IgD-negative memory B cell (primary cell): ENCODE results near the gene OSBPL5. TPM values are rescaled to one million over a fixed set of nuclear protein-coding genes. Genes with fewer than 3 reads are reported as not detected.

ENCODE experiments used
- H3K27ac Mint-ChIP-seq, 3 donors: one replicate each; pipeline ENCODE4 v1.8.0; 2020 to 2022; ENCODE audit warnings: mild to moderate bottlenecking in 3 of 3, mixed read lengths in 3 of 3, moderate library complexity in 1 of 3
- H3K27me3 Mint-ChIP-seq: one replicate; pipeline ENCODE4 v1.8.0; 2021; ENCODE audit warnings: mixed read lengths
- H3K36me3 Mint-ChIP-seq: one replicate; pipeline ENCODE4 v1.8.0; 2020; ENCODE audit warnings: mild to moderate bottlenecking, mixed read lengths
- H3K4me1 Mint-ChIP-seq, 3 donors: one replicate each; pipeline ENCODE4 v1.8.0; 2020 to 2022; ENCODE audit warnings: mixed read lengths in 3 of 3, mild to moderate bottlenecking in 1 of 3
- H3K4me3 Mint-ChIP-seq, 4 donors: one replicate each; pipeline ENCODE4 v1.8.0; 2020 to 2022; ENCODE audit warnings: mild to moderate bottlenecking in 4 of 4, mixed read lengths in 4 of 4, moderate library complexity in 3 of 4
- H3K9me3 Mint-ChIP-seq, 3 donors: one replicate each; pipeline ENCODE4 v1.8.0; 2020 to 2021; ENCODE audit warnings: mixed read lengths in 3 of 3, mild to moderate bottlenecking in 1 of 3
- polyA plus RNA-seq: library from polyadenylated mRNA; unstranded; fragments of 300-500 nt; fragmentation: Illumina TruSeq; gene quantifications from one replicate; pipeline ENCODE4 v1.2.3, GENCODE V29; 2021

OSBPL5 gene
- polyA plus RNA-seq, 1 donor from 2014 or later, result 0.25 TPM

GRCh38 chr11:3201677-3202181 lies 36.6 kb upstream of the OSBPL5 start:
- Mint-ChIP-seq H3K27ac (no peak overlapping the region), H3K36me3 (no peaks in the 10 kb centered on the region), H3K4me1 (no peaks in the 10 kb centered on the region), H3K27me3 (peaks cover 8% of the 10 kb centered on the region), H3K4me3 (no peak overlapping the region), H3K9me3 (no peaks in the 10 kb centered on the region)

- Mint-ChIP-seq H3K4me3 (no peak overlapping the region), H3K9me3 (no peaks in the 10 kb centered on the region), H3K4me1 (no peaks in the 10 kb centered on the region), H3K27me3 (peaks cover 8% of the 10 kb centered on the region), H3K36me3 (no peaks in the 10 kb centered on the region), H3K27ac (no peak overlapping the region)
Measured at GRCh38 chr11:3201112-3201581, 36.0 kb upstream of the OSBPL5 start.

GRCh38 chr11:3200388-3201111 lies 35.4 kb upstream of the OSBPL5 start:
- Mint-ChIP-seq H3K27ac (no peak overlapping the region), H3K9me3 (no peaks in the 10 kb centered on the region), H3K27me3 (peaks cover 8% of the 10 kb centered on the region), H3K4me3 (no peak overlapping the region), H3K36me3 (no peaks in the 10 kb centered on the region), H3K4me1 (no peaks in the 10 kb centered on the region)

DNA sequence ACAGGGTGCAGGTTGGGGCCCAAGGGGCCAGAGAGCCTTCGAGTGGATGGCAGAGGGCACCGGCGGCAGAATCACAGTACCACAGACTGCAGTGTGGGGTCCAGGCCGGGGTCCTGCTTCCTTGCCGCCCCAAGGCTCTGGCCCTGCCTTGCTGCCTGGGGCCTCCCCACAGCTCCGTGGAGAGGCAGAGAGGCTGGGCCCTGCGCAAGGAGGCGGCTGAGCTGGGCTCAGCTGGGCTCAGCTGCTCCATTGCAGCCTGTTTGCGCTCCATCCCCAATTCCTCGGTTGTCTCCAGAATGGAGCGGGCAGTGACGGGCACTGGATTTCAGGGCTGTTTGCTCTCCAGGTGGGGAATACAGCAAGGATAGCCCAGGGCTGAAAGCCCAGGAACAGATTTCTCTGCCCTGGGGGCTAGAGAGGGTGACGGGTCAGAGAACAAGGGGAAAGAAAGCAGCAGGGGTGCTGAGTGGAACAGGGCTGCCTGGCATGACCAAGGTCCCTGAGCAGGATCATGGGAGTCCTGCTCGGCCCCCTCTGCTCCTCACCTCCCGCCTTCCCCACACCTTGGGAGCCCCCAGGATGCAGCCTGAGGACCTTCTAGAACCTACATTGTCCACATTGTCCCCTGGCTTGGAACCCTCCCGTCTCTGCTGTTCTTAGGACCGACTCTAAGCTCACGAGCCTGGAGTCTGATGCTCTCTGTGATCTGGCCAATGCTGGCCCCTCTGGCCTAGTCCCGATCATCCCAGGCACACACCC lies 34.6 kb upstream of the OSBPL5 start:
- no peaks in the 10 kb centered on the region for H3K36me3 Mint-ChIP-seq
- H3K9me3 Mint-ChIP-seq, result no peaks in the 10 kb centered on the region
- peaks cover 4% of the 10 kb centered on the region for H3K27me3 Mint-ChIP-seq
- no peak overlapping the region for H3K4me3 Mint-ChIP-seq
- no peaks in the 10 kb centered on the region for H3K4me1 Mint-ChIP-seq
- H3K27ac Mint-ChIP-seq, result no peak overlapping the region

- Mint-ChIP-seq H3K4me1 (no peaks in the 10 kb centered on the region), H3K27ac (no peak overlapping the region), H3K27me3 (peaks cover 2% of the 10 kb centered on the region), H3K36me3 (no peaks in the 10 kb centered on the region), H3K9me3 (no peaks in the 10 kb centered on the region), H3K4me3 (peak overlapping the region in 1 of 4 donors; percentile 8)
Measured at GRCh38 chr11:3198815-3199214, 33.7 kb upstream of the OSBPL5 start.

- no peaks in the 10 kb centered on the region for H3K4me1 Mint-ChIP-seq
- H3K4me3 Mint-ChIP-seq, result no peak overlapping the region
- no peak overlapping the region for H3K27ac Mint-ChIP-seq
- H3K36me3 Mint-ChIP-seq, result no peaks in the 10 kb centered on the region
- peaks cover 2% of the 10 kb centered on the region for H3K27me3 Mint-ChIP-seq
- H3K9me3 Mint-ChIP-seq, result no peaks in the 10 kb centered on the region
Measured at GRCh38 chr11:3197878-3198528, 32.9 kb upstream of the OSBPL5 start.

- Mint-ChIP-seq H3K9me3 (no peaks in the 10 kb centered on the region), H3K4me3 (no peak overlapping the region), H3K27ac (no peak overlapping the region), H3K27me3 (no peaks in the 10 kb centered on the region), H3K4me1 (no peaks in the 10 kb centered on the region), H3K36me3 (no peaks in the 10 kb centered on the region)
Measured at GRCh38 chr11:3197044-3197695, 32.1 kb upstream of the OSBPL5 start.

- Mint-ChIP-seq H3K4me3 (no peak overlapping the region), H3K36me3 (no peaks in the 10 kb centered on the region), H3K27me3 (no peaks in the 10 kb centered on the region), H3K9me3 (no peaks in the 10 kb centered on the region), H3K27ac (no peak overlapping the region), H3K4me1 (no peaks in the 10 kb centered on the region)
Measured at GRCh38 chr11:3196161-3197043, 31.3 kb upstream of the OSBPL5 start.

- Mint-ChIP-seq H3K27ac (no peak overlapping the region), H3K4me3 (no peak overlapping the region), H3K36me3 (no peaks in the 10 kb centered on the region), H3K4me1 (no peaks in the 10 kb centered on the region), H3K27me3 (no peaks in the 10 kb centered on the region), H3K9me3 (no peaks in the 10 kb centered on the region)
Measured at GRCh38 chr11:3195251-3196160, 30.4 kb upstream of the OSBPL5 start.

DNA sequence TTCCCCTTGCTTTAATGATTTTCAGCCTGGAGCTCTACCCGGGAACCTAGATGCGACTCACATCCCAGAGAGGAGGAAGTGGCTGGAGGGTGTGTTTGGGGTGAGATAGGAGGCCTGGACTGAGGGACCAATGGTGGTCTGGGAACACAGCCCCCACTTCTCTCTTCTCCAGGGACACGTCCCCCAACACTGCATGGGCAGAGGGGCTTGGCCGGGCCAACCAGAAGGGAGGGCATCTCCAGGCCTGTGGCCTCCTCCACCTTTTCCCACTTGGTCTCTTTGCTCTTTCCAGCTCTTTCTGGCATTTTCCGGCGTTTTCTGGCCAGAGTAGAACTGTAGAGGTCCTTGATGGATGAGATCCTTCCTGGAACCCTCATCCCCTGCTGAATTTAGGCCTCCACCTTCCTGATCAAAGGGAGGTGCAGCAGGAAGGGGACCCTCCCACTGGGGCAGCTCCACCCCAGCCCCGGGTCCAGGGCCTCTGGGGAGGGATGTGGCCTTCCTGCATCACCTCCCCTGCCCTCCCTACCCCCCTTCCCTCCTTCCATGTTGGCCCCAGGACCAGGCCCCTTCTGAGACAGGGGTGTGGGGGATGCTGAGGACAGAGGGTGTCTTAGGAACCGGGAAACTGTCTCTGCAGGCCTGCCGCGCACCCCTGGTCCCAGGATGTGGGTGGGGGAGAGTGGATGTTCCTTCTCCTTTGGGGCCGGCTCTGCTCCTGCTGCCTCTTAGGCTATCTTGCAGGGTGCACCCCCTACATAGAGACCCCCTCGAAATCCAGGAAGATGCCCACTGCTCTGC lies 29.1 kb upstream of the OSBPL5 start:
- no peak overlapping the region for H3K27ac Mint-ChIP-seq
- H3K4me3 Mint-ChIP-seq, result no peak overlapping the region
- no peaks in the 10 kb centered on the region for H3K9me3 Mint-ChIP-seq
- H3K36me3 Mint-ChIP-seq, result peaks cover 2% of the 10 kb centered on the region
- no peaks in the 10 kb centered on the region for H3K4me1 Mint-ChIP-seq
- no peaks in the 10 kb centered on the region for H3K27me3 Mint-ChIP-seq

DNA sequence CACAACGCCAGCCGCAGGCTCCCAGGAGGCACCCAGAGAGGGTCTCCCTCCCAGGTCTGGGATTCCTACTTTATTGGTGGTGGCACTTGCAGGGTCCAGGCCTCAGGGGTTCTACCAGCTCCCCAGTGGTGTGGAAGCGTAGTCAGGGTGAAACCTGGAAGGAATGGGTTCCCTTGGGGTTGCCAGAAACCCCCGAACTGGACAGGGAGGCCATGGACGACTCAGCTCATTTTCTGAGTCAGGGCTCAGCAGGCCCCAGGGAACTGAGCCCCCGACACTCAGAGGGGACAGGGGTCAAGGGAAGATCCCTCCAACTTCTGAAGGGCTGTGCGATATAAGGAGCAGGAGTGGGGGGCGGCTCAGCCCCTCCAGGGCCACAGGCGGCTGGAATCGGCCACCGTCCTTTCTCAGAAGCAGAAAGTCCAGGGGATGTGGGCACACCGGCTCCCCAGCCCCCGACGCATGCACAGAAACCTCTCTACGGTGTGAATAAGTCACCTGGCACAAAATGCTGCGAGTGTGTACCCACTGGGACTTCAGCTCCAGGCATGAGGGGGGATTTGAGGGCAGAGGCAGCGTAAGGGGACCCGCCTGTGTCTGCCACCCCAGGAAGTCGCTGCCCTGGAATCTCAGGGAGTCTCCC lies 28.4 kb upstream of the OSBPL5 start:
- H3K36me3 Mint-ChIP-seq, result peaks cover 2% of the 10 kb centered on the region
- no peaks in the 10 kb centered on the region for H3K27me3 Mint-ChIP-seq
- no peaks in the 10 kb centered on the region for H3K4me1 Mint-ChIP-seq

GRCh38 chr11:3192511-3193372 lies 27.6 kb upstream of the OSBPL5 start:
- no peaks in the 10 kb centered on the region for H3K27me3 Mint-ChIP-seq
- H3K27ac Mint-ChIP-seq, result no peak overlapping the region
- H3K9me3 Mint-ChIP-seq, result no peaks in the 10 kb centered on the region
- H3K4me3 Mint-ChIP-seq, result no peak overlapping the region
- peaks cover 2% of the 10 kb centered on the region for H3K36me3 Mint-ChIP-seq
- no peaks in the 10 kb centered on the region for H3K4me1 Mint-ChIP-seq

More for the DNA sequence above, 28.4 kb upstream of the OSBPL5 start:
- no peaks in the 10 kb centered on the region for H3K9me3 Mint-ChIP-seq
- no peak overlapping the region for H3K27ac Mint-ChIP-seq
- no peak overlapping the region for H3K4me3 Mint-ChIP-seq
